Measurements from ENCODE around the gene CHST15. TPM values are rescaled to one million over a fixed set of nuclear protein-coding genes. Genes with fewer than 3 reads are reported as not detected.
A peak's percentile ranks its signal among the peaks of the same experiment; 100 is the strongest.

CHST15 gene
- total and polyA plus RNA-seq, 8 donors: 13.7 to 53.3 (median 17.1) TPM

GRCh38 chr10:124003481-124003870 is 89.9 kb downstream of the CHST15 start:
- H3K9me3 ChIP-seq: no peaks in the 10 kb centered on the region
- H3K4me3 ChIP-seq: no peak overlapping the region
- peaks cover 0 to 43% of the 10 kb centered on the region in 2 donors for H3K36me3 ChIP-seq
- DNase-seq: no peak
- H3K27me3 ChIP-seq: no peaks in the 10 kb centered on the region
- intact Hi-C loops (cut with DNase I): loop anchor here in 1 of 2 donors (5.0 kb wide), 1 partner anchor 384 kb away; no protein-coding TSS in a partner anchor
- ATAC-seq: no peak
- TF ChIP-seq CTCF (IDR thresholded peaks at IDR 0.05): no peak
- no peak overlapping the region for H3K27ac ChIP-seq
- peaks cover 0 to 34% of the 10 kb centered on the region in 2 donors for H3K4me1 ChIP-seq

- H3K9me3 ChIP-seq: no peaks in the 10 kb centered on the region
- no peak overlapping the region for H3K27ac ChIP-seq
- H3K4me3 ChIP-seq: no peak overlapping the region
- H3K4me1 ChIP-seq: peaks cover 0 to 38% of the 10 kb centered on the region in 2 donors
- peaks cover 0 to 38% of the 10 kb centered on the region in 2 donors for H3K36me3 ChIP-seq
- ATAC-seq (no peak), DNase-seq (peak in 1 of 4 donors; percentile 25)
- no peak for TF ChIP-seq CTCF (IDR thresholded peaks at IDR 0.05)
- no peaks in the 10 kb centered on the region for H3K27me3 ChIP-seq
- intact Hi-C loops (cut with DNase I): loop anchor here in 1 of 2 donors (5.0 kb wide), 1 partner anchor 384 kb away; no protein-coding TSS in a partner anchor
Measured at GRCh38 chr10:124003070-124003419, 90.4 kb downstream of the CHST15 start.

- peaks cover 0 to 43% of the 10 kb centered on the region in 2 donors for H3K4me1 ChIP-seq
- H3K9me3 ChIP-seq: no peaks in the 10 kb centered on the region
- H3K4me3 ChIP-seq: no peak overlapping the region
- peaks cover 0 to 34% of the 10 kb centered on the region in 2 donors for H3K36me3 ChIP-seq
- H3K27ac ChIP-seq: no peak overlapping the region
- no peaks in the 10 kb centered on the region for H3K27me3 ChIP-seq
- peak in 1 of 4 donors; percentile 14 for DNase-seq
- intact Hi-C loops (cut with DNase I): loop anchor here in 1 of 2 donors (5.0 kb wide), 1 partner anchor 385 kb away; no protein-coding TSS in a partner anchor
- no peak for ATAC-seq
- TF ChIP-seq CTCF (IDR thresholded peaks at IDR 0.05): no peak
Measured at GRCh38 chr10:124002391-124003069, 90.9 kb downstream of the CHST15 start.

- intact Hi-C loops (cut with DNase I): loop anchor here in 1 of 2 donors (5.0 kb wide), 1 partner anchor 386 kb away; no protein-coding TSS in a partner anchor
Measured at GRCh38 chr10:124001391-124002148, 91.8 kb downstream of the CHST15 start.

More at GRCh38 chr10:124001391-124002148, 91.8 kb downstream of the CHST15 start:
- Histone ChIP-seq H3K9me3 (no peaks in the 10 kb centered on the region), H3K4me3 (no peak overlapping the region), H3K27me3 (no peaks in the 10 kb centered on the region), H3K36me3 (peaks cover 0 to 25% of the 10 kb centered on the region in 2 donors), H3K27ac (no peak overlapping the region), H3K4me1 (peaks cover 0 to 53% of the 10 kb centered on the region in 2 donors)
- TF ChIP-seq CTCF (IDR thresholded peaks at IDR 0.05): no peak
- DNase-seq (peak in 1 of 4 donors; percentile 31), ATAC-seq (no peak)
